Fibroblast of peridontal ligament (primary cell): ENCODE data around the gene GOLGA6L24.
"Not testable (repeated sequence)": the region's sequence is repeated elsewhere in the genome, so short reads cannot be mapped to it uniquely, and the experiment has no call there.

Experiments used
- DNase-seq: peaks from one replicate; pipeline ENCODE4 v3.0.0-alpha.2; 2010; ENCODE audit errors: extremely low read depth

GOLGA6L24 gene, protein sequence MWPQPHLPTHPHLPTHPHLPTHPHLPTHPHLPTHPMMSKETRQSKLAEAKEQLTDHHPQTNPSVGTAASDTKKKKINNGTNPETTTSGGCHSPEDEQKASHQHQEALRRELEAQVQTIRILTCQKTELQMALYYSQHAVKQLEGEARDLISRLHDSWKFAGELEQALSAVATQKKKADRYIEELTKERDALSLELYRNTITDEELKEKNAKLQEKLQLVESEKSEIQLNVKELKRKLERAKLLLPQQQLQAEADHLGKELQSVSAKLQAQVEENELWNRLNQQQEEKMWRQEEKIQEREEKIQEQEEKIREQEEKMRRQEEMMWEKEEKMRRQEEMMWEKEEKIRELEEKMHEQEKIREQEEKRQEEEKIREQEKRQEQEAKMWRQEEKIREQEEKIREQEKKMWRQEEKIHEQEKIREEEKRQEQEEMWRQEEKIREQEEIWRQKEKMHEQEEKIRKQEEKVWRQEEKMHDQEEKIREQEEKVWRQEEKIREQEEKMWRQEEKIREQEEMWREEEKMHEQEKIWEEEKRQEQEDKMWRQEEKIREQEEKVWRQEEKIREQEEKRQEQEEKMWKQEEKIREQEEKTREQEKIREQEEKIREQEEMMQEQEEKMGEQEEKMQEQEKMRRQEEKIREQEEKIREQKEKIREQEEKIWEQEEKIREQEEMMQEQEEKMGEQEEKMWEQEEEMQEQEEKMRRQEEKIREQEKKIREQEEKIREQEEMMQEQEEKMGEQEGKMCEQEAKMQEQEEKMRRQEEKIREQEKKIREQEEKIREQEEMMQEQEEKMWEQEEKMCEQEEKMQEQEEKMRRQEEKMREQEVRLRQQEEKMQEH

DNA sequence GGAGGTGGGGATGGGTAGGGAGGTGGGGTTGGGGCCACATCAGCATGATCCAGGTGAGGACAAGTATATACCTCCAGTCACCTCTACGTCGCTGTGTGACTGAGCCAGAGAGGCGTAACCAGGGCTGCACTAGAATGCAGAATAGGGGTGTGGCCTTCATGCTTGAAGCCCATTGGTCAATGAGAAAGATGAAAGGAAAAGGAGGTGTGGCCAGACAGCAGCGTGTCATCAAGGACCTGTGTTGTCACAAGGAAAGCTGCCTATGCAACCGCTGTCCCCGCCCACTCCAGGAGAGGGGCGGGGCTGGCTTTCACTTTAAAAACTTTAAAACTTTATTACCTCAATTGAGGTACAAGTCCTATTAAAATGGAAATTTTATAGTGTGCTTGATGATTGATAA lies at the start of gene GOLGA6L24:
Gene GOLGA6L24, minus strand, starts transcription at position 101 of the 400 bp plus-strand sequence. Its CDS starts 61 bp downstream, at position 40.
- not testable (repeated sequence) for DNase-seq

DNA sequence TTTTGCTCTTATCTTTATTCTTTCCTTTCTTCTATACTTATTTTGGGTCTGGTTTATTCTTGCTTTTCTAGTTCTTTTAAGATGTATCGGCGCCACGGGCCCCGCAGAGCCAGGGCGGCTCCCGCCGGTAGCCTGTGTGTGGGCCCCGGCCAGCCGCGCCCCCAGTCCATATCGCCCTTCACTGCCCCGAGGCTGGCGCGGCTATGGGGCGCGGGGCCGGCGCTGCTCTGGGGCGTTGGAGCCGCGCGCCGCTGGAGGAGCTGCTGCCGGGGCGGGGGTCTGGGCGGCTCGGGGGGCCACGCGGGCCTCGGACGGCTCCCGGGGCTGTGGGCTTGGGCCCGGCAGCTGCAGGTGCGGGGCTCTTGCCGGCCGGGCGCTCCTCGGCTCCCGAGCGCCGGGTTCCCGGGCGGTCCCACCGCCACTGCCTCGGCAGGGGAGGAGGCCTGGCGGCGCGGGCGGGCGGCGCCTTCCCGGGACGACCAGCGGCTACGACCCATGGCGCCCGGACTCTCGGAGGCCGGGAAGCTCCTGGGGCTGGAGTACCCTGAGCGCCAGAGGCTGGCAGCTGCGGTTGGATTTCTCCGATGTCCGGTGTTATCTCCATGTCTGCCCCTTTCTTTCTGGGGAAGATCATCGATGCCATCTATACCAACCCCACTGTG lies 45.0 kb upstream of the GOLGA6L24 start:
- not testable (repeated sequence) for DNase-seq

DNA sequence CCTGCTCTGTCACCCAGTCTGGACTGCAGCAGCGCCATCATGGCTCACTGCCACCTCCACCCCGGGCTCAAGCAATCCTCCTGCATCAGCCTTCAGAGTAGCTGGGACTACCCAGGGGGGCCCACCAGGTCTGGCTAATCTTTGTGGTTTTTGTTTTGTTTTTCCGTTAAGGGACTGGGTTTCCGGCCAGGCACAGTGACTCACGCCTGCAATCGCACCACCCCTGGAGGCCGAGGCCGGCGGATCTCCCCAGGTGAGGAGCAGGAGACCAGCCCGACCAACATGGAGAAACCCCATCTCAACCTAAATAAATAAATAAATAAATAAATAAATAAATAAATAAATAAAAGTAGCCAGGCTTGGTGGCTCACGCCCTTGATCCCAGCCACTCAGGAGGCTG lies 38.1 kb upstream of the GOLGA6L24 start:
- DNase-seq: not testable (repeated sequence)

DNA sequence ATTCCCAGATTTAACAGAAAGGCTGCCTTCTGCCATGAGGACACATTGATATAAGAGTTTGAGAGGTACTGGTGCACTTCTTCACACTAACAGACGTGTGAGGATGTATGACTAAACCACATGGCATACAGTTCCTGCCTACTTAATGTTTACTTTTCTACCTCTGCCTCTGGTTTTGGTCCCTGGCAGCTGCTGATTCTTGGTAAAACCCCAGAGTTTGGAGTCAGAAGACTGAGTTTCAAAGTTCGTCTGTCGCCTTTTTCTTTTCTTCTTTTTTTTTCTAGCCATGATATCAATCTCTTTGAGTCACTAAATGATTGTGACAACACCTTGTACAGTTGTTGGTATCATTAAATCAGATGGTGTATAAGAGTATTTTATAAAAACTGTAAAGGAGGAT lies 22.2 kb upstream of the GOLGA6L24 start:
- not testable (repeated sequence) for DNase-seq

DNA sequence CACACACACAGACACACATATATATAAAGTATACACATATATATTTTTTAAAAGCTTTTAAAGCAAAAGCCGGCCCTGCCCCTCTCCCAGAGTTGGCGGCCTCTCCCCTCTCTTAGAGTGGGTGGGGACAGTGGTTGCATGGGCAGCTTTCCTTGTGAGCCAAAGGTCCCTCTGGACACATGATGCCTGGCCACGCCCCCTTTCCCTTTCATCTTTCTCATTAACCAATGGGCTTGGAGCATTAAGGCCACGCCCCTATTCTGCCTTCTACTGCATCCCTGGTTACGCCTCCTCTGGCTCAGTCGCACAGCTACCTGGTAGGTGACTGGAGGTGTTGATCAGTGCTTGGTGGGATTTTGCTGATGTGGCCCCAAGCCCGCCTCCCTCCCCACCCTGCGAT lies 20.5 kb upstream of the GOLGA6L24 start, which contains the start of gene GOLGA8F:
Gene GOLGA8F, plus strand, starts transcription at position 301 of the 400 bp plus-strand sequence. Its CDS starts 98 bp downstream, at position 399.
- not testable (repeated sequence) for DNase-seq

DNA sequence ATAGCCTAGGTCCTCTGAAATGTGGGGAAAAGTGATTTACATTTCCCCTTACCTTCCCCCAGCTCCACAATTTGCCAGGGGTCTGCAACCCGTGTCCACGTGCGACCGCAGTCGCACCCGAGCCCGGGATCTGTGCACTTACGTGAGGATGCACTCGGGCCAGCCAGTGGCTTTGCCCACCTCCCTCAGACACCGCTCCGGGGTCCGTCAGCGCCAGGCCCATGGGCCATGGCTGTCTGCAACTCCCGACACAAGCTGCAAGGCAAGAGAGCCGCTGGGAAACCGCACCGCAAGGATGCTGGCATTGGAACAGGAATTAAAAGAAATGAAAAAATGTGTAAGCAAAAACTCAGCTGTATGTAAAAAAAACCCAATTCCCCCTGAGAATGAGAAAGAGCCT lies 7.6 kb upstream of the GOLGA6L24 start:
- DNase-seq: not testable (repeated sequence)

DNA sequence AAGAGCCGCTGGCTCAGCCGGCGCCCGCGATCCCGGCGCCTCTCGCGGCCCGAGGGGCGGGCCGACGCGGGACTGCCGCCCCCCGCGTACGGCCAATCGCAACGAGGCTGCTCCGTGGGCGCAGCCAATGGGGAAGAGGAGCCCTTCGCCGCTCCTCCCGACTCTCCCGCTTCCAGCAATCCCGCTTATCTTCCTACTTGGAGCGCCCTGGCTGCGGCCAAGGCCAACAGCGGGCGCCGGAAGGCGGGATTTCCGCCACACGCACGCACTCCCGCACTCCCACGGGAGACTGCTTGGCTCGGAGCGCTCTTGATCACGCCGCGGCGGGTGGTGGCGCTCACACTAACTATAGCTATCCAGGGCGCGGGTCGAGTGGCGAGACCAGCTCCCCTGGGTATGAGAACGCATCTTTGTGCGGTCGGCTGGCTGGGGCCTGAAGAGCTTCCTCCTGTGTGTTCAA lies 35.7 kb downstream of the GOLGA6L24 start, which contains the start of gene HERC2:
Gene HERC2, minus strand, starts transcription at position 51 of the 460 bp plus-strand sequence. CDS start 746 bp downstream, outside the sequence.
- DNase-seq: not testable (repeated sequence)

DNA sequence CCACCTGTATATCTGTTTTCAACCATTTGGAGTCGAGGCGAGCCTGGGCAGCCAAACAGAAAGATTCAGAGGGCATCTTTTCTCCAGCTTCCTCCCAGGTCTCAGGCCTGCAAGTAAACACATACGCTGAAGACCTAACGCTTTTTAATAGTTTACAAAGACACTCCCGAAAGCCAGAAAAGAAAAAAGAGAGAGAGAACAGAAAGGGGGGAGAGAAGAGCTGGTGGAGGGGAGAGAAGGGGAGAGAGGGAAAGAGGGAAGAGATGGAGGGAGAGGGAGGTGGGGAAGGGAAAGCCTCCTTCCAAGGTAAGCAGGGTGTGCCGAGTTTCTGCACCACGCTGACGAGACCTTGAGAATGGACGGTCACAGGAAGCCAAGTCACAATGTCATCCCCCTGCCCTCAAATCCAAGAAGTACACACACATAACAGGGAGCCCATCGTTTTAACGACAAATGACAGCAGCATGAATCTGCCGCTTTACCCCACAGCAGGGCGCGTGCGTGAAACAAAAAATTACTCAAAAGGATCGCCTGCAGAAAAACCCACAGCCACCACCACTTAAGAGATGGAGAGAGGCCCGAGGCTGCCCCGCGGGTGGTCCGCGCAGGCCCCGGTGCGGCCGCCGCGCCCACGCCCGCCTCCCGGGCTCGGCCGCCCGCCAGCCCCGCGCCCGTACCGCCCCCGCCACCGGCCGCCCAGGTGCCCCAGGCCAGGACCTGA lies 36.4 kb downstream of the GOLGA6L24 start:
- not testable (repeated sequence) for DNase-seq

DNA sequence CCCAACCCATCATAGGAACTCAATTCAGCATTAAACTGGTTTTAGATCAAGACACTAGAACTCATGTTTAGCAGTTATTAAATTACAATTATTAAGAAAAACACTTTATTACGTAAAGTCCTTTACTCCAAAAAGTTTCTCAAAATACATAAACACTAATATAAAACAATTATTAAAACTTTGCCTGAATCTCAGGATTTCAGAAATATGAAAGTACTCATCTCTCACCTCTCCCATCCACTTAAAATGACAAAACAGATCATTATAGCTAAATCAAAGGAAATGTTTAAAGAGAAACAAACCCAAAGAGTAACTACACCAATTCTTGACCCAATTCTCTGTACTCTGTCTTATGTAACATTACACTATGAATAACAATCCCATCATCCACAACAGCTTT lies 38.2 kb downstream of the GOLGA6L24 start:
- not testable (repeated sequence) for DNase-seq

DNA sequence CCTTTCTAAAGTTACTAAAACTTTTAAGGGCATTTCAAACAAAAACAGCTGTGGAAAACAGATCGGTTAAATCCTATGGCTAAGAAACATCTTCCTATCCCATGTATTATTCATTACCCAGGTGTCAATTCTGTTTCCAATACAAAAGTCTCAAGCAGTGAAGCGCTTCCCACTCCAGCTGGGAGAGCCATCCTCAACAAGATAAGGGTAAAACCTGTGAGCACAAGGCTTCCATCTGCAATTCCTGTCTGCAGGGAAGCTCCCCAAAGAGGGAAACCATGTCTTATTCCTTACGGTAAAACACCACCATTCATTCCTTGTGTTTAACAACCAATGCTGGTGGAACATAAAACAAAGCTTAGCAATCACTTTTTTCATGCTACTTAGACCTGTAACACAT lies 39.1 kb downstream of the GOLGA6L24 start:
- DNase-seq: not testable (repeated sequence)

DNA sequence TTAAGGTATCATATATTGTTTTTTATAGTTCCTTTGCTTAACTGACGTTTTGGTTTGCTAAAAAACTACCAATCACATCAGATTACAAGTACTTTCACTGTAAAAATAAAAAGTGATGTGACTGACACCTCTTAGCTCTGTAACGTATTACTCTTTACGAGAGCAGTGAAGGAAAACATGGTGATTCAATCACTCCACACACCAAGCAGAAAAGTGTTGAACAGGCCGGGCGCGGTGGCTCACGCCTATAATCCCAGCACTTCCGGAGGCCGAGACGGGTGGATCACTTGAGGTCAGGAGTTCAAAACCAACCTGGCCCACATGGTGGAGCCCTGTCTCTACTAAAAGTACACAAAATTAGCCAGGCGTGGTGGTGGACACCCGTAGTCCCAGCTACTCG lies 39.8 kb downstream of the GOLGA6L24 start:
- DNase-seq: not testable (repeated sequence)

DNA sequence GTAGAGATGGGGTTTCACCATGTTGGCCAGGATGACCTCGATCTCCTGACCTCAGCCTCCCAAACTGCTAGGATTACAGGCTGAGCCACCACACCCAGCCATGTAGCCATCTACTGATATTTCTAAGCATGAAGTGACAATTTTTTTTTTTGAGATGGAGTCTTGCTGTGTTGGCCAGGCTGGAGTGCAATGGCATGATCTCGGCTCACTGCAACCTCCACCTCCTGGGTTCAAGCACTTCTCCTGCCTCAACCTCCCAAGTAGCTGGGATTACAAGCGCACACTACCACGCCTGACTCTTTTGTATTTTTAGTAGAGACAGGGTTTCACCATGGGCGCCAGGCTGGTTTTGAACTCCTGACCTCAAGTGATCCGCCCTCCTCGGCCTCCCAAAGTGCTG lies 40.9 kb downstream of the GOLGA6L24 start:
- DNase-seq: not testable (repeated sequence)

DNA sequence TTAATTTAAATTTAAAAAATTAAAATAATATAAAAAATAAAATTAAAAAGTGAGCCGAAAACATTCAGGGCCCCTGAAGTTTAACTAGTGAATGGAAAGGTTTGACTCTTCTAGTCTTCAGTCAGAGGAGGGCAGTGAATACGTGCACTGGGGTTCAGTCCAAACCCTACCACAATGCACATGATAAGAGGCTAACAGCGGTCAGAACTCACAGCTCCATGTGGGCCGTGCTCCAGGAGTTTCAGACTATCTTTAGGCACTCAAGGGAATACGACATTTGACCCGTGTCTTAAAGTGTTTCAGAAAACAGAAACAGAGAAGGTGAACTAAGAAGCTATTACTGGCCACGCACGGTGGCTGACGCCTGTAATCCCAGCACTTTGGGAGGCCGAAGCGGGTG lies 47.4 kb downstream of the GOLGA6L24 start:
- DNase-seq: not testable (repeated sequence)

DNA sequence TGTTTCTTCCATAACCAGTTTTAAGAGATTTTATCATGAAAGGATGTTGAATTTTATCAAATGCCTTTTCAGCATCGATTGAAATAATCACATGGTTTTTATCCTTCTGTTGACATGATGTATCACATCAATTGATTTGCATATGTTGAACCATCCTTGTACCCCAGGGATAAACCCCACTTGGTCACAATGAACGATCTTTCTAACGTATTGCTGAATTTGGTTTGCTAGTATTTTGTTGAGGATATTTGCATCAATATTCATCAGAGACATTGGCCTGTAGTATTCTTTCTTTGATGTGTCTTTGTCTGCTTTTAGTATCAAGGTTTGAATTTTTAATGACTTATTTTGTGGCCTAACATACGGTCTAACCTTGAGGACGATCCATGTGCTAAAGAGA lies 49.2 kb downstream of the GOLGA6L24 start:
- DNase-seq: not testable (repeated sequence)
